Adrenal gland (tissue), 12 donors: Measurements from ENCODE around the gene EPB41L2. TPM values are rescaled to one million over a fixed set of nuclear protein-coding genes. Genes with fewer than 3 reads are reported as not detected.
"Not testable (repeated sequence)": the region's sequence is repeated elsewhere in the genome, so short reads cannot be mapped to it uniquely, and the experiment has no call there.

ENCODE experiments used
- DNase-seq, 7 donors: peaks; one replicate each; pipeline ENCODE4 v3.0.0-alpha.2; 2019 to 2020
- H3K27ac ChIP-seq, 5 donors: fragments of 200-600 bp; sonication (generic) in 4 of 5; 1 replicate in 3 of 5; 2 replicates in 2 of 5; pipeline versions ENCODE4 v1.5.1 to v1.8.0; 2016 to 2020; ENCODE audit warnings: mild to moderate bottlenecking in 1 of 5
- H3K27me3 ChIP-seq: fragments of 200-600 bp; 2 replicates; pipeline ENCODE4 v1.8.0; 2021
- H3K36me3 ChIP-seq, 2 donors: fragments of 200-600 bp; replicated peaks in 1 of 2; 1 replicate in 1 of 2; 2 replicates in 1 of 2; pipeline versions ENCODE4 v1.5.1 to v1.8.0; 2018 to 2022
- H3K4me1 ChIP-seq, 2 donors: fragments of 200-600 bp; replicated peaks in 1 of 2; 1 replicate in 1 of 2; 2 replicates in 1 of 2; pipeline versions ENCODE4 v1.5.1 to v1.8.0; 2018 to 2021
- H3K4me3 ChIP-seq, 4 donors: fragments of 200-600 bp; sonication (generic) in 3 of 4; one replicate each; pipeline ENCODE4 v1.5.1; 2016 to 2018
- H3K9me3 ChIP-seq, 3 donors: fragments of 200-600 bp; sonication (generic) in 1 of 3; replicated peaks in 1 of 3; 1 replicate in 2 of 3; 2 replicates in 1 of 3; pipeline versions ENCODE4 v1.5.1 to v1.8.0; 2016 to 2021
- POLR2A ChIP-seq, 2 donors: fragments of 450-650 bp; IDR thresholded peaks; one replicate each; pipeline ENCODE4 v1.6.1; 2017; ENCODE audit warnings: antibody characterized with exemption in 2 of 2, mild to moderate bottlenecking in 2 of 2, moderate library complexity in 1 of 2
- WGBS, 4 donors: extraction: QIAGEN DNeasy Blood & Tissue Kit in 2 of 4; methylation state at CpG; one replicate each; pipeline versions ENCODE4 v1.1.5 to v1.1.7; 2013 to 2017; 5-methylcytosine and 5-hydroxymethylcytosine counted together
- intact Hi-C, 2 donors: fragments of 100-400 bp; cut with DNase I; formaldehyde crosslinking; loops; one replicate each; pipeline versions ENCODE4 v1.14.1 to v1.15.0; 2022 to 2023
- polyA plus RNA-seq, 3 donors: library from polyadenylated mRNA; stranded (reverse); fragments of 200-250 nt in 2 of 3; fragments of 350-450 nt in 1 of 3; fragmentation: Illumina TruSeq in 1 of 3; extraction: RNeasy Lipid Tissue Mini Kit (QIAGEN cat#74804) in 1 of 3; gene quantifications; one replicate each; pipeline ENCODE4 v1.2.3, GENCODE V29; 2013 to 2014
- total RNA-seq, 9 donors: library from RNA; depleted of rRNA in 4 of 9; stranded (reverse); fragments of >200 nt in 4 of 9; fragments of 120-200 nt in 1 of 9; fragmentation: NEBNext Ultra II Directional in 1 of 9; extraction: Animal tissue kit (Norgen Biotek cat#: 25700) in 1 of 9; gene quantifications; one replicate each; pipeline versions ENCODE4 v1.1.0 to v1.2.4, GENCODE V29; 2013 to 2023
- TF ChIP-seq, protein P1 (sequence below), 6 experiments: fragments of 450-650 bp in 4 of 6; fragments of 200-600 bp in 2 of 6; sonication (generic) in 1 of 6; IDR thresholded peaks; 1 replicate in 5 of 6; 2 replicates in 1 of 6; pipeline versions ENCODE4 v1.5.1 to v1.8.0; 2016 to 2021; ENCODE audit warnings: antibody characterized with exemption in 6 of 6, mild to moderate bottlenecking in 2 of 6, moderate library complexity in 1 of 6
- donor health status: healthy with polysubstance abuse.
- donor health status: Bipolar disorder and iron deficiency.
- donor health status: DM: yes; HTN: yes; CAD: no.
- donor health status: DM: no; HTN: no; CAD: no.
- donor health status: DM: no; HTN: no; CAD: no.
- donor health status: DM: yes; HTN: yes; CAD: no.

EPB41L2 gene
- total and polyA plus RNA-seq, 12 donors: 30.6 to 101 (median 82.4) TPM

DNA sequence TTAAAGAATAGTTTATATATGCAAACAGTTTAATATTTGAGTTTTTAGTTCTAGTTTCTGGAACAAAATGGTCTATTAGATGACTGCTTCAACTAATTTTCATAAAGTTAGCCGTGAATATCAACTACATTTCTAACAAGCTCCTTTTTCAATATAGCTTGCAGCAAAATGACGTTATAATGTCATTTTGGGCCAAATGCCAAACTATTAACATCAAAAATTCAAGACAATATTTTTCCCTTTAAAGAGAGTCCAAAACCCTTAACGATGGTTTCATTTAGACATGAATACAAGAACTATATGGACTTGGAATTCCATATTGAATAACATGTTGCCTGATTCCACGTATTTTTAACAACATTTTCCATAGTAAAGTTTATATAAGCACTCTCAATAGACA, 144.9 kb downstream of the EPB41L2 start:
- Histone ChIP-seq H3K27ac (no peak overlapping the region), H3K9me3 (no peaks in the 10 kb centered on the region), H3K27me3 (no peaks in the 10 kb centered on the region), H3K36me3 (no peaks in the 10 kb centered on the region), H3K4me3 (no peak overlapping the region), H3K4me1 (no peaks in the 10 kb centered on the region)
- no peak for DNase-seq
- intact Hi-C loops: no loop called here
- 76 to 86% (median 78%) methylated on average over 4 of the region's 4 CpGs for WGBS, 4 donors
- no peak for TF ChIP-seq POLR2A (IDR thresholded peaks at IDR 0.05)
- TF ChIP-seq, protein P1, sequence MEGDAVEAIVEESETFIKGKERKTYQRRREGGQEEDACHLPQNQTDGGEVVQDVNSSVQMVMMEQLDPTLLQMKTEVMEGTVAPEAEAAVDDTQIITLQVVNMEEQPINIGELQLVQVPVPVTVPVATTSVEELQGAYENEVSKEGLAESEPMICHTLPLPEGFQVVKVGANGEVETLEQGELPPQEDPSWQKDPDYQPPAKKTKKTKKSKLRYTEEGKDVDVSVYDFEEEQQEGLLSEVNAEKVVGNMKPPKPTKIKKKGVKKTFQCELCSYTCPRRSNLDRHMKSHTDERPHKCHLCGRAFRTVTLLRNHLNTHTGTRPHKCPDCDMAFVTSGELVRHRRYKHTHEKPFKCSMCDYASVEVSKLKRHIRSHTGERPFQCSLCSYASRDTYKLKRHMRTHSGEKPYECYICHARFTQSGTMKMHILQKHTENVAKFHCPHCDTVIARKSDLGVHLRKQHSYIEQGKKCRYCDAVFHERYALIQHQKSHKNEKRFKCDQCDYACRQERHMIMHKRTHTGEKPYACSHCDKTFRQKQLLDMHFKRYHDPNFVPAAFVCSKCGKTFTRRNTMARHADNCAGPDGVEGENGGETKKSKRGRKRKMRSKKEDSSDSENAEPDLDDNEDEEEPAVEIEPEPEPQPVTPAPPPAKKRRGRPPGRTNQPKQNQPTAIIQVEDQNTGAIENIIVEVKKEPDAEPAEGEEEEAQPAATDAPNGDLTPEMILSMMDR (IDR thresholded peaks at IDR 0.05): no peak

DNA sequence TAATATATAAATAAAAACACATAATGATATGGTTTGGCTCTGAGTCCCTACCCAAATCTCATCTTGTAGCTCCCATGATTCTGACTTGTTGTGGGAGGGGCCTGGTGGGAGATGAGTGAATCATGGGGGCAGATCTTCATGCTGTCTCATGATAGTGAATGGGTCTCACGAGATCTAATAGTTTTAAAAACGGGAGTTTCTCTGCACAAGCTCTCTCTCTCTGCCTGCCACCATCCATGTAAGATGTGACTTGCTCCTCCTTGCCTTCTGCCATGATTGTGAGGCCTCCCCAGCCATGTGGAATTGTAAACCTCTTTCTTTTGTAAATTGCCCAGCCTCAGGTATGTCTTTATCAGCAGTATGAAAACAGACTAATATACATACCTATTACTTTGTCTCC, 147.4 kb downstream of the EPB41L2 start:
- H3K4me1 ChIP-seq, H3K36me3 ChIP-seq, DNase-seq, H3K27me3 ChIP-seq, H3K27ac ChIP-seq, H3K9me3 ChIP-seq, H3K4me3 ChIP-seq, intact Hi-C loops: not testable (repeated sequence)
- 93 to 98% (median 97%) methylated on average over 2 of the region's 2 CpGs for WGBS, 4 donors

GRCh38 chr6:130913120-130913519, 149.9 kb downstream of the EPB41L2 start:
- Histone ChIP-seq H3K4me1 (no peaks in the 10 kb centered on the region), H3K4me3 (no peak overlapping the region), H3K27me3 (no peaks in the 10 kb centered on the region), H3K9me3 (no peaks in the 10 kb centered on the region), H3K36me3 (no peaks in the 10 kb centered on the region), H3K27ac (no peak overlapping the region)
- no peak for TF ChIP-seq POLR2A (IDR thresholded peaks at IDR 0.05)
- TF ChIP-seq, protein P1 (IDR thresholded peaks at IDR 0.05): no peak
- 68 to 90% (median 79%) methylated on average over 4 of the region's 4 CpGs for WGBS, 4 donors
- no peak for DNase-seq
- intact Hi-C loops: no loop called here

- 82 to 91% (median 86%) methylated on average over 3 to 4 of the region's 4 CpGs for WGBS, 4 donors
- H3K27me3 ChIP-seq: no peaks in the 10 kb centered on the region
- intact Hi-C loops: no loop called here
- no peaks in the 10 kb centered on the region for H3K9me3 ChIP-seq
- no peaks in the 10 kb centered on the region for H3K36me3 ChIP-seq
- TF ChIP-seq, protein P1 (IDR thresholded peaks at IDR 0.05): no peak
- TF ChIP-seq POLR2A (IDR thresholded peaks at IDR 0.05): no peak
- no peak overlapping the region for H3K27ac ChIP-seq
- no peak overlapping the region for H3K4me3 ChIP-seq
- no peak for DNase-seq
- no peaks in the 10 kb centered on the region for H3K4me1 ChIP-seq
These were observed 150.6 kb downstream of the EPB41L2 start for GRCh38 chr6:130912434-130912833.

DNA sequence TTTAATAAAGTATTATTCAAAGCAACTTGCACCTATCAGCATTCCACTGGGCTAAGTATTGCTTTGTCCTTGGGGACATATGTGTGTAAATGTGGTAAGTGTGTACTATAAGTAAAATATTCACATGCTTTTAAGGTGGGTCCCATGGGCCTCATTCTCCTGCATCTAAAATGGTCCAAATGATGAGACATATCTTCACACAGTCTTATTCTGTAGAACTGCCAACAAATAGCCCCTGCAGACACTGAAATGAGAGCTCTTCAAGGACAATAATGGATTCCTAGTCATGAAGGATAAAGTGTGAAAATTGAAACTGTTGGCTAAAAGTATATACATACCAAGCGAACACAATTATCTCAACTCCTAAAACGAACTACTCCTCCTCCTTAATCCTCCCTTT, 154.1 kb downstream of the EPB41L2 start:
- H3K36me3 ChIP-seq: no peaks in the 10 kb centered on the region
- H3K4me3 ChIP-seq: no peak overlapping the region
- no peaks in the 10 kb centered on the region for H3K27me3 ChIP-seq
- WGBS, 4 donors: 92 to 98% (median 95%) methylated on average over 2 of the region's 2 CpGs
- H3K9me3 ChIP-seq: no peaks in the 10 kb centered on the region
- intact Hi-C loops: no loop called here
- H3K4me1 ChIP-seq: no peaks in the 10 kb centered on the region
- TF ChIP-seq, protein P1 (IDR thresholded peaks at IDR 0.05): no peak
- no peak for TF ChIP-seq POLR2A (IDR thresholded peaks at IDR 0.05)
- no peak overlapping the region for H3K27ac ChIP-seq
- no peak for DNase-seq
